Effector memory CD8-positive, alpha-beta T cell (primary cell): ENCODE results near the gene KCTD16.

Experiments
- ATAC-seq: fragments of 150-1000 bp; cut with Tn5 transposase; replicated peaks from 2 replicates; pipeline ENCODE4 v1.10.0; 2021; ENCODE audit warnings: mild to moderate bottlenecking, moderate library complexity
- DNase-seq, 3 experiments: peaks; one replicate each; pipeline ENCODE4 v3.0.0; 2021
- H3K27ac Mint-ChIP-seq, 2 donors: one replicate each; pipeline ENCODE4 v1.8.0; 2022; ENCODE audit warnings: mild to moderate bottlenecking in 2 of 2, mixed read lengths in 2 of 2, moderate library complexity in 2 of 2
- H3K27me3 Mint-ChIP-seq, 2 donors: one replicate each; pipeline ENCODE4 v1.8.0; 2022; ENCODE audit warnings: mixed read lengths in 2 of 2
- H3K36me3 Mint-ChIP-seq: one replicate; pipeline ENCODE4 v1.8.0; 2022; ENCODE audit warnings: mild to moderate bottlenecking, moderate library complexity, mixed read lengths; ENCODE audit not compliant: insufficient read depth
- H3K4me1 Mint-ChIP-seq, 2 donors: one replicate each; pipeline ENCODE4 v1.8.0; 2022; ENCODE audit warnings: low read depth in 2 of 2, mixed read lengths in 2 of 2
- H3K4me3 Mint-ChIP-seq, 2 donors: one replicate each; pipeline ENCODE4 v1.8.0; 2022; ENCODE audit warnings: mild to moderate bottlenecking in 2 of 2, mixed read lengths in 2 of 2, moderate library complexity in 2 of 2
- H3K9me3 Mint-ChIP-seq, 2 donors: one replicate each; pipeline ENCODE4 v1.8.0; 2022; ENCODE audit warnings: mixed read lengths in 2 of 2
- total RNA-seq, 9 experiments: gene quantifications; one replicate each; lab custom pipeline; 2026; lab: John Stamatoyannopoulos, UW

Gene KCTD16
- total RNA-seq: 0 to 0.48 (median 0.07) reads per million in 9 experiments

DNA sequence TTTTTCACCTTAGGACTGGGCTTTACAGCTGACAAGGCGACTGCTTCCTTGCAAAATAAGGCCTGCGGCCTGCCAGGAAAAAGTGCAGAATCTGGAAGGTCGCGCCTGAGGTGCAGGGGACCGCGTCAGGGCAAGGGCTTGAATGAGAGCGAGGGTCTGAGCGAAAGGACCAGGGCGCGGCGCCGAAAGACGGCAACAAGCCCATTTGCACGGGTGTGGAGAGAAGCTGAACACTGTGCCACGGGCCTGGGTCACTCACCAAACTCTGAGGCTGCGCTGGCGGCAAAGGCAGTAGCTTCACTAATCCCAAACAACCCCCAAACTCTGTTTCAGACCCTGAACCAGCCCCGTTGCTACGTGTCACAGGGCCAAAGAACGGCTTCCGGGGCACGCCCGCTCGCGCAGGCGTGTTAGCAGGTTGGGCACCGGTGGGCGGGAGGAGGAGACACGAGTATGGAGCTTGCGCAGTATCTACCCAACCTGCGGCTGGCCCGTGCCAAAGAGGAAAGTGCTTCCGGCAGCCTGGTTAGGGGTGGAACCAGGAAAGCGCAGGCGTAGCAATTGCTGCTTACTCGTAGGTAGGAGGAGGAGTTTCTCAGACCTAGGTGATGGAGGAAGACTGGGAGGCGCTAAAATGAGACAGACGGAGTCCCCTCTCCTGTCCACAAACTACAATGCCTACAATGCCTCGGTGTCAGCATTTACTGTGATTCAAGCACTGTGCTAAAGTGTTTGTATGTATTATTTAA is at the start of gene KCTD16, which contains the start of gene YIPF5:
KCTD16 (plus strand) TSS at position 598 of the 749 bp plus-strand sequence.
YIPF5 (minus strand) TSS at position 384 of the 749 bp plus-strand sequence. CDS start 704 bp downstream, outside the sequence.
- Mint-ChIP-seq H3K4me1 (peaks cover 14 to 31% of the 10 kb centered on the region in 2 donors), H3K27me3 (peaks cover 0 to 6% of the 10 kb centered on the region in 2 donors)
- ATAC-seq: peak; percentile 94

DNA sequence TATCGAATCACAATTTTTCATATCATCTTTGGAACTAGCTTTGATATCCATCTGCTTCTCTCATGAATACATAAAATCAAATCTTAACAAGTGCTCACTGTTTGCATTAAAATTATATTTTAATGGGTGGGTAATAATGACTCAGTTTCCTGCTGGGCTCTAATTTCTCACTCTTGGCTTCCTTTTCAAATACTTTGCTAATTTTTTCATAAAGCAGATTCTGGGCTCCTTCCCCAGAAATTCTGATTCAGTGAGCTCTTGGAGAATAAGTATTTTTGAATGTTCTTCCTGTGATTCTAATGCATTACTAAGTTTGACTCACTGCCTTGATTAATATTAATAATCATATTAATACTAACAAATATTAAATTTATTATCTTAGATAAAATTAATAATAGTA is 49.1 kb upstream of the KCTD16 start:
- Mint-ChIP-seq H3K27me3 (peaks cover 0 to 26% of the 10 kb centered on the region in 2 donors), H3K4me1 (no peaks in the 10 kb centered on the region), H3K4me3 (no peak overlapping the region), H3K9me3 (no peaks in the 10 kb centered on the region), H3K36me3 (no peaks in the 10 kb centered on the region), H3K27ac (no peak overlapping the region)
- ATAC-seq (no peak), DNase-seq (no peak)

More for the DNA sequence above, at the start of gene KCTD16, which contains the start of gene YIPF5:
- Mint-ChIP-seq H3K36me3 (peaks cover 25% of the 10 kb centered on the region), H3K4me3 (peak within 1 kb of the TSS; percentile 92 to 94), H3K9me3 (no peaks in the 10 kb centered on the region), H3K27ac (peak within 1 kb of the TSS; percentile 96 to 97)
- DNase-seq: peak; percentile 95 to 97 (median 96)

DNA sequence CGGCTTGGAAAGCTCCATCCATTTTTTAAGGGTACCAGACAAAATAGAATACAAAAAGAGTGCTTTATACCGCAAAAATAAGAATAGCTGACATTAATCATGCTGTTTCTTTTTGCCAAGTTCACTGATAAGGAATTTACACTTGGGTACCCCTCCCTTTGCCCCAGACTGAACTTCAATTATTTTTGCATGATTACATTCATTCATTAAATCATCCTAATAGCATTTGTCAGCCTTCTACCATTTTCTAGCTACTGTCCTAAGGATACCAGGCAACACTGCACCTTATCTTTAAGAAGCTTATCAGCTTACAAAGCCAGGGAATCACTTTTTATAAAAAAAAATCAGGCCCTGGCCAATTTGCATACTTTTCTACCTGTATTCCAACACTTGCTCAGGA is 48.6 kb upstream of the KCTD16 start:
- H3K9me3 Mint-ChIP-seq: no peaks in the 10 kb centered on the region
- peaks cover 0 to 26% of the 10 kb centered on the region in 2 donors for H3K27me3 Mint-ChIP-seq
- H3K4me3 Mint-ChIP-seq: no peak overlapping the region
- ATAC-seq (no peak), DNase-seq (no peak)
- H3K4me1 Mint-ChIP-seq: no peaks in the 10 kb centered on the region
- no peak overlapping the region for H3K27ac Mint-ChIP-seq
- no peaks in the 10 kb centered on the region for H3K36me3 Mint-ChIP-seq

- DNase-seq: no peak
- Mint-ChIP-seq H3K9me3 (no peaks in the 10 kb centered on the region), H3K4me3 (no peak overlapping the region), H3K36me3 (no peaks in the 10 kb centered on the region), H3K4me1 (no peaks in the 10 kb centered on the region), H3K27me3 (peaks cover 0 to 26% of the 10 kb centered on the region in 2 donors), H3K27ac (no peak overlapping the region)
- ATAC-seq: no peak
These were observed 48.0 kb upstream of the KCTD16 start for GRCh38 chr5:144122641-144123040.

- Mint-ChIP-seq H3K36me3 (no peaks in the 10 kb centered on the region), H3K9me3 (no peaks in the 10 kb centered on the region), H3K27ac (no peak overlapping the region), H3K4me3 (no peak overlapping the region), H3K4me1 (no peaks in the 10 kb centered on the region), H3K27me3 (peaks cover 0 to 33% of the 10 kb centered on the region in 2 donors)
- no peak for DNase-seq
- ATAC-seq: no peak
These were observed 45.4 kb upstream of the KCTD16 start for GRCh38 chr5:144125163-144125726.

DNA sequence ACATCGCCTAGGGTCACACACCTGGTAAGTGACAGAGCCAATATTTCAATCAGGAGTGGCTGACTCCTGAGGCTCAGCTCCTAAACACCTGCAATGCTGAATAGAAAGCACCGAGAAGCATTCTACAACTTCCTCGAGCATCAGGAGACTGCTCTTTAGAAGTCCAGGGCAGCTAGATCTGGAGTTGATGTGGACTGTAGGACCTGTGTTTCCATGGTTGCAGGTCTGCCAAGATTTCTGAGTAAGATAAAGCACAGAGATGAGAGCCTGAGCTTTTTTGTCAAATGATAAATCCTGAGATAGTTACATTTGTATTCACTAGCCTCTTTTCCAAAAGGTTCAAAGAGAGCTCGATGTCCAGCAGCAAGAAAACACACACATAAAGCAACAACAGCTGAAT is 44.0 kb upstream of the KCTD16 start:
- Mint-ChIP-seq H3K9me3 (no peaks in the 10 kb centered on the region), H3K4me3 (no peak overlapping the region), H3K36me3 (no peaks in the 10 kb centered on the region), H3K4me1 (no peaks in the 10 kb centered on the region), H3K27me3 (peaks cover 0 to 33% of the 10 kb centered on the region in 2 donors), H3K27ac (no peak overlapping the region)
- ATAC-seq: no peak
- no peak for DNase-seq

- ATAC-seq (no peak), DNase-seq (no peak)
- H3K4me1 Mint-ChIP-seq: no peaks in the 10 kb centered on the region
- no peak overlapping the region for H3K4me3 Mint-ChIP-seq
- H3K27me3 Mint-ChIP-seq: peaks cover 0 to 24% of the 10 kb centered on the region in 2 donors
- no peaks in the 10 kb centered on the region for H3K36me3 Mint-ChIP-seq
- no peak overlapping the region for H3K27ac Mint-ChIP-seq
- H3K9me3 Mint-ChIP-seq: no peaks in the 10 kb centered on the region
These were observed 41.8 kb upstream of the KCTD16 start for GRCh38 chr5:144128844-144129243.

GRCh38 chr5:144130306-144130705 is 40.4 kb upstream of the KCTD16 start:
- no peaks in the 10 kb centered on the region for H3K9me3 Mint-ChIP-seq
- H3K4me1 Mint-ChIP-seq: no peaks in the 10 kb centered on the region
- no peak overlapping the region for H3K27ac Mint-ChIP-seq
- no peak for DNase-seq
- H3K27me3 Mint-ChIP-seq: peaks cover 12 to 16% of the 10 kb centered on the region in 2 donors
- ATAC-seq: no peak
- no peak overlapping the region for H3K4me3 Mint-ChIP-seq
- H3K36me3 Mint-ChIP-seq: no peaks in the 10 kb centered on the region

- ATAC-seq (no peak), DNase-seq (no peak)
- Mint-ChIP-seq H3K9me3 (no peaks in the 10 kb centered on the region), H3K27me3 (peaks cover 12 to 25% of the 10 kb centered on the region in 2 donors), H3K27ac (no peak overlapping the region), H3K4me1 (peaks cover 0 to 2% of the 10 kb centered on the region in 2 donors), H3K4me3 (no peak overlapping the region), H3K36me3 (no peaks in the 10 kb centered on the region)
These were observed 39.4 kb upstream of the KCTD16 start for GRCh38 chr5:144131261-144131660.

- Mint-ChIP-seq H3K4me1 (peaks cover 0 to 2% of the 10 kb centered on the region in 2 donors), H3K9me3 (no peaks in the 10 kb centered on the region), H3K4me3 (no peak overlapping the region), H3K27ac (no peak overlapping the region), H3K27me3 (peaks cover 20 to 28% of the 10 kb centered on the region in 2 donors), H3K36me3 (no peaks in the 10 kb centered on the region)
- DNase-seq (no peak), ATAC-seq (no peak)
These were observed 37.5 kb upstream of the KCTD16 start for GRCh38 chr5:144133050-144133633.

- no peak overlapping the region for H3K27ac Mint-ChIP-seq
- ATAC-seq: no peak
- DNase-seq: no peak
- peaks cover 21 to 30% of the 10 kb centered on the region in 2 donors for H3K27me3 Mint-ChIP-seq
- no peaks in the 10 kb centered on the region for H3K9me3 Mint-ChIP-seq
- no peaks in the 10 kb centered on the region for H3K36me3 Mint-ChIP-seq
- peaks cover 0 to 2% of the 10 kb centered on the region in 2 donors for H3K4me1 Mint-ChIP-seq
- H3K4me3 Mint-ChIP-seq: no peak overlapping the region
These were observed 36.4 kb upstream of the KCTD16 start for GRCh38 chr5:144134194-144134826.

DNA sequence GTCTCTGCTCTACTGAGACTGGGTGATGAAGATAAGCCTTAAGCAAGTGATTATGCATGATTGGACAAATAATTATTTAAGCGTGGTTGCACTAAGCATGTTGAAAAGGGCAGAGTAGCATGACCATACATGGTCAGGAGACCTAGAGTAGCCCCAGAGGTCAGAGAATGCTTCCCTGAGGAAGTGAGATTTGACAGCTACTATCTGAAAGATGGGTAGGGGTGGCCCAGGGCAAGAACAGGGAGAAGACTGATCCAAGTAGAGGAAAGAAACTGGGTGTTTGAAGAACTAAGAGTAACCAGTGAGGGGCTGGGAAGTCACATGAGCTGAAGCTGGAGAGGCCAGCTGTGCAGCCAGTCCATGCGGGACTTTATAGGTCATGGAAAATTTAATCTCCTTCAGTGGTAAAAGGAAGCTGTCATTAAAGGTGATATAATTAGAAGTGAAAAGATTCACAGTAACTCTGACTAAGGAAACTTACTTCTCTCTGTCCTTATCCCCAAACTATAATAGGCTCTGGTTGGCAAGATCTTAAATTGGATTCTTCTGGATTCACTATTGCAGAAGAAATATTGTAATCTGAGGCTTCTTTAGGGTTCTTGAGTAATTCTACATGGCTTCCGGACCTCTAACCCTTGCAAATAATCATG is 35.4 kb upstream of the KCTD16 start:
- Mint-ChIP-seq H3K9me3 (no peaks in the 10 kb centered on the region), H3K4me3 (no peak overlapping the region), H3K4me1 (peaks cover 0 to 2% of the 10 kb centered on the region in 2 donors), H3K27me3 (peaks cover 21 to 32% of the 10 kb centered on the region in 2 donors), H3K36me3 (no peaks in the 10 kb centered on the region), H3K27ac (no peak overlapping the region)
- ATAC-seq (no peak), DNase-seq (no peak)

DNA sequence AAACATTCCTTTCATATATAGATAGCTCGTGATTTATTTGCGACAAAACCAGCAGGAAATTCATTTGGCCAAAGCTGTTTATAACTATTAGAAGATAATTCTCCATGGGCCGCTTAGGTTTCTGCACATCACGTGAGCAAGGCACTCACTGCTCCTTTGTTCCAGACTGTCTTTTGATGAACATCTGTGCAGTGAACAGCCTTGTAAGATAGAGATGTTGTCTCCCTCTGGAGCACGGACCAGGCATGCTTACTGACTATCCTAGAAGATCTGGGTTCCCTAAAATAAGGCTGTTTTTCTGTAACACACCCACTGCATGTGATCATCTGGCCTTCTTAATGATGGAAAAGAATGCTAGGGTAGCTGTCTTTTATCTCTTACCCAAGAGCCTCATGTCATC is 31.1 kb upstream of the KCTD16 start:
- Mint-ChIP-seq H3K9me3 (no peaks in the 10 kb centered on the region), H3K27me3 (peaks cover 30 to 40% of the 10 kb centered on the region in 2 donors), H3K27ac (no peak overlapping the region), H3K4me1 (peaks cover 6 to 9% of the 10 kb centered on the region in 2 donors), H3K4me3 (no peak overlapping the region), H3K36me3 (no peaks in the 10 kb centered on the region)
- DNase-seq: no peak
- ATAC-seq: no peak
